Lower leg skin (tissue), 3 donors: ENCODE measurements around the gene TREM1.

ENCODE experiments used
- CTCF ChIP-seq, 3 donors: fragments of 450-650 bp; IDR thresholded peaks; one replicate each; pipeline ENCODE4 v1.5.1; 2016; ENCODE audit warnings: antibody characterized with exemption in 3 of 3, mild to moderate bottlenecking in 3 of 3, moderate library complexity in 2 of 3
- POLR2A ChIP-seq, 2 donors: fragments of 450-650 bp; IDR thresholded peaks; one replicate each; pipeline ENCODE4 v1.6.1; 2016 to 2017; ENCODE audit warnings: antibody characterized with exemption in 2 of 2, mild to moderate bottlenecking in 1 of 2, moderate library complexity in 1 of 2

- TF ChIP-seq POLR2A (IDR thresholded peaks at IDR 0.05): no peak
- TF ChIP-seq CTCF (IDR thresholded peaks at IDR 0.05): no peak
Measured at GRCh38 chr6:41271901-41272395, 14.5 kb downstream of the TREM1 start.
